KMS-11 (cell line): Measurements from ENCODE around the gene KIF26B.

Experiments
- H2AFZ ChIP-seq: fragments of 200-600 bp; sonication (generic); 2 replicates; pipeline ENCODE4 v1.6.1; 2016; ENCODE audit warnings: antibody characterized with exemption, mixed run types, low read depth
- H3K27ac ChIP-seq: fragments of 200-600 bp; sonication (generic); 2 replicates; pipeline ENCODE4 v1.6.1; 2016; ENCODE audit warnings: mild to moderate bottlenecking, mixed run types
- H3K27me3 ChIP-seq: fragments of 200-600 bp; sonication (generic); 2 replicates; pipeline ENCODE4 v1.6.1; 2017; ENCODE audit warnings: mild to moderate bottlenecking, low read depth, mixed run types, moderate library complexity; ENCODE audit not compliant: insufficient read depth
- H3K36me3 ChIP-seq: fragments of 200-600 bp; sonication (generic); 2 replicates; pipeline ENCODE4 v1.6.1; 2017; ENCODE audit warnings: mild to moderate bottlenecking, mixed run types; ENCODE audit not compliant: insufficient read depth
- H3K4me1 ChIP-seq: fragments of 200-600 bp; sonication (generic); 2 replicates; pipeline ENCODE4 v1.6.1; 2016; ENCODE audit warnings: mild to moderate bottlenecking, low read depth, mixed run types; ENCODE audit not compliant: poor library complexity, severe bottlenecking
- H3K4me2 ChIP-seq: fragments of 200-600 bp; sonication (generic); 2 replicates; pipeline ENCODE4 v1.7.0; 2016; ENCODE audit warnings: mild to moderate bottlenecking, mixed run types
- H3K4me3 ChIP-seq: fragments of 200-600 bp; sonication (generic); IDR thresholded peaks from 2 replicates; pipeline ENCODE4 v1.6.1; 2017; ENCODE audit warnings: low read depth, low read length, mixed read lengths; ENCODE audit not compliant: insufficient read depth
- H3K79me2 ChIP-seq: fragments of 200-600 bp; sonication (generic); 2 replicates; pipeline ENCODE4 v1.6.1; 2016; ENCODE audit warnings: low read depth, mixed run types; ENCODE audit not compliant: insufficient read depth
- H3K9ac ChIP-seq: fragments of 200-600 bp; sonication (generic); 2 replicates; pipeline ENCODE4 v1.6.1; 2016; ENCODE audit warnings: mild to moderate bottlenecking, mixed run types
- H4K20me1 ChIP-seq: fragments of 200-600 bp; sonication (generic); 2 replicates; pipeline ENCODE4 v1.6.1; 2016; ENCODE audit warnings: mild to moderate bottlenecking, mixed run types; ENCODE audit not compliant: insufficient read depth
- CTCF ChIP-seq: fragments of 200-600 bp; sonication (generic); conservative IDR thresholded peaks from 2 replicates; pipeline ENCODE4 v1.6.1; 2017; ENCODE audit warnings: low read depth, mild to moderate bottlenecking, antibody characterized with exemption, low read length, moderate library complexity, mixed read lengths

KIF26B gene

GRCh38 chr1:245464290-245464689 is 309.5 kb downstream of the KIF26B start:
- Histone ChIP-seq H3K79me2 (no peaks in the 10 kb centered on the region), H3K4me1 (no peaks in the 10 kb centered on the region), H3K9ac (no peak overlapping the region), H4K20me1 (no peaks in the 10 kb centered on the region), H3K27me3 (no peaks in the 10 kb centered on the region), H3K36me3 (no peaks in the 10 kb centered on the region), H3K27ac (no peak overlapping the region), H3K4me2 (no peak overlapping the region), H3K4me3 (no peak overlapping the region), H2AFZ (no peak overlapping the region)
- TF ChIP-seq CTCF = no peak

- H3K4me2 ChIP-seq = no peak overlapping the region
- no peaks in the 10 kb centered on the region for H3K36me3 ChIP-seq
- H3K4me1 ChIP-seq = no peaks in the 10 kb centered on the region
- H3K27me3 ChIP-seq = no peaks in the 10 kb centered on the region
- TF ChIP-seq CTCF = no peak
- no peak overlapping the region for H3K27ac ChIP-seq
- no peak overlapping the region for H3K9ac ChIP-seq
- no peak overlapping the region for H3K4me3 ChIP-seq
- no peaks in the 10 kb centered on the region for H3K79me2 ChIP-seq
- H2AFZ ChIP-seq = no peak overlapping the region
- no peaks in the 10 kb centered on the region for H4K20me1 ChIP-seq
Observed at GRCh38 chr1:245465666-245466065, 310.9 kb downstream of the KIF26B start.

GRCh38 chr1:245466261-245466660 is 311.5 kb downstream of the KIF26B start:
- H3K4me2 ChIP-seq = no peak overlapping the region
- no peak overlapping the region for H2AFZ ChIP-seq
- no peaks in the 10 kb centered on the region for H3K4me1 ChIP-seq
- H3K27ac ChIP-seq = no peak overlapping the region
- no peak for TF ChIP-seq CTCF
- H3K27me3 ChIP-seq = no peaks in the 10 kb centered on the region
- H3K4me3 ChIP-seq = no peak overlapping the region
- H4K20me1 ChIP-seq = no peaks in the 10 kb centered on the region
- no peaks in the 10 kb centered on the region for H3K79me2 ChIP-seq
- H3K36me3 ChIP-seq = no peaks in the 10 kb centered on the region
- H3K9ac ChIP-seq = no peak overlapping the region

- Histone ChIP-seq H3K4me2 (no peak overlapping the region), H3K4me1 (no peaks in the 10 kb centered on the region), H3K27me3 (no peaks in the 10 kb centered on the region), H4K20me1 (no peaks in the 10 kb centered on the region), H3K79me2 (no peaks in the 10 kb centered on the region), H3K4me3 (no peak overlapping the region), H3K27ac (no peak overlapping the region), H2AFZ (no peak overlapping the region), H3K36me3 (no peaks in the 10 kb centered on the region), H3K9ac (no peak overlapping the region)
- no peak for TF ChIP-seq CTCF
Observed at GRCh38 chr1:245467804-245468203, 313.0 kb downstream of the KIF26B start.
